ENCODE data around the gene CD200. TPM values are rescaled to one million over a fixed set of nuclear protein-coding genes. Genes with fewer than 3 reads are reported as not detected.
A peak's percentile ranks its signal among the peaks of the same experiment; 100 is the strongest.

CD200 gene
- total RNA-seq, 4 donors from 2014 or later: 1.1 to 4.1 (median 3.6) TPM; not detected in 1

- intact Hi-C loops (cut with DNase I; ENCODE audit: low total_unique reads) (no loop called here), in situ Hi-C loops (cut with MboI; ENCODE audit: low pct_ligation_motif_present in 1 of 4, low pct_unique_long_range_greater_than_20kb in 1 of 4, low sequenced_read_pairs in 3 of 4) (no loop called here)
- DNase-seq: no peak
- peaks cover 0 to 10% (median 0%) of the 10 kb centered on the region in 4 donors for H3K4me1 ChIP-seq
- H3K4me3 ChIP-seq: no peak overlapping the region
- no peak overlapping the region for H3K27ac ChIP-seq
- TF ChIP-seq CTCF (IDR thresholded peaks at IDR 0.05) (no peak), POLR2AphosphoS5 (IDR thresholded peaks at IDR 0.05) (no peak), POLR2A (IDR thresholded peaks at IDR 0.05) (no peak), EP300 (IDR thresholded peaks at IDR 0.05; ENCODE audit: low read depth) (no peak)
- H3K27me3 ChIP-seq: no peaks in the 10 kb centered on the region
- H3K36me3 ChIP-seq: no peaks in the 10 kb centered on the region
- no peaks in the 10 kb centered on the region for H3K9me3 ChIP-seq
- 62 to 68% methylated on average over 2 of the region's 2 CpGs for WGBS, 2 donors (ENCODE audit: low coverage in 1 of 2)
Measured at GRCh38 chr3:112365035-112365434, 32.1 kb downstream of the CD200 start.

DNA sequence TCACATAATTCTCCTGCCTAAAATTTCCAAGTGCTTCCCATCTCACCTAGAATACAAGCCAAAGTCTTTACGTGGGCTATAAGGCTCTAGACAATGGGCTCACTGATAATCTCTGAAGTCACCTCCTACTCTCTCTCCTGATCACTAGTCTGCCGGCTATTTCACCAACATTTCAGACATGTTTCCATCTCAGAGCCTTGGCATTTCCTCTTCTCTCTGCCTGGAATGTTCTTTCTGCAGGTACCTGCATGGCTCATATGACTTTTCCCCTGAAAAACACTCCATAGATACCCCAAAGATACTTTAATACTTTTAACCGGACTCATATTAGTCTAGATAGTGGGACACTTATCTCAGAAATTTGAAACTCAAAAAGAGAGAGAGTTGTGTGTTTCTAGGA is 32.7 kb downstream of the CD200 start:
- 71 to 83% methylated on average over 3 of the region's 3 CpGs for WGBS, 2 donors (ENCODE audit: low coverage in 1 of 2)
- H3K27me3 ChIP-seq: no peaks in the 10 kb centered on the region
- H3K27ac ChIP-seq: no peak overlapping the region
- no peak overlapping the region for H3K4me3 ChIP-seq
- intact Hi-C loops (cut with DNase I; ENCODE audit: low total_unique reads) (no loop called here), in situ Hi-C loops (cut with MboI; ENCODE audit: low pct_ligation_motif_present in 1 of 4, low pct_unique_long_range_greater_than_20kb in 1 of 4, low sequenced_read_pairs in 3 of 4) (no loop called here)
- DNase-seq: no peak
- TF ChIP-seq EP300 (IDR thresholded peaks at IDR 0.05; ENCODE audit: low read depth) (no peak), POLR2A (IDR thresholded peaks at IDR 0.05) (no peak), CTCF (IDR thresholded peaks at IDR 0.05) (no peak), POLR2AphosphoS5 (IDR thresholded peaks at IDR 0.05) (no peak)
- H3K9me3 ChIP-seq: no peaks in the 10 kb centered on the region
- no peaks in the 10 kb centered on the region for H3K36me3 ChIP-seq
- H3K4me1 ChIP-seq: peaks cover 0 to 10% (median 0%) of the 10 kb centered on the region in 4 donors

GRCh38 chr3:112366522-112366921 is 33.6 kb downstream of the CD200 start:
- Histone ChIP-seq H3K36me3 (no peaks in the 10 kb centered on the region), H3K4me1 (peaks cover 0 to 10% (median 0%) of the 10 kb centered on the region in 4 donors), H3K9me3 (no peaks in the 10 kb centered on the region), H3K27me3 (no peaks in the 10 kb centered on the region), H3K4me3 (no peak overlapping the region), H3K27ac (peak overlapping the region in 1 of 4 donors; percentile 8)
- in situ Hi-C loops (cut with MboI; ENCODE audit: low pct_ligation_motif_present in 1 of 4, low pct_unique_long_range_greater_than_20kb in 1 of 4, low sequenced_read_pairs in 3 of 4): no loop called here
- TF ChIP-seq POLR2AphosphoS5 (IDR thresholded peaks at IDR 0.05) (no peak), CTCF (IDR thresholded peaks at IDR 0.05) (no peak), POLR2A (IDR thresholded peaks at IDR 0.05) (no peak), EP300 (IDR thresholded peaks at IDR 0.05; ENCODE audit: low read depth) (no peak)
- intact Hi-C loops (cut with DNase I; ENCODE audit: low total_unique reads): no loop called here
- DNase-seq: no peak
- WGBS, 2 donors (ENCODE audit: low coverage in 1 of 2): 64 to 67% methylated on average over 3 of the region's 3 CpGs

DNA sequence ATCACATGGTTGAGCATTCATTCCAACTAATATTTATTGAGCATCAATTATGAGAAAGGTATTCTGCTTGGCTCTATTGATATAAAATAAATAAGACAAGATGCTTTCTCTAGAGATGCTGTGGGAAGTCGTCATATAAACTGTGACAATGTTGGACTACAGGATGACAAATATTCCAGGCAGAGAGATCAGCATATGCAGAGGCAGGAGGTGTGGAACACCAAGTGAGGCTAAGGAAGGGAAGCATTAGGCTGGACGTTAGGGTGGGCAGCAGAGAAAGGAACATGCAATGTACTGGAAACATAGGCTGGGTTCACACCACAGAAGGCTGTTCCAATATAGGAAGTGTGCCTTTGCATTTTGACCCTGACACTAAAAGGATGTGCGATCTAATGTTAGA is 38.6 kb downstream of the CD200 start:
- no peak for DNase-seq
- in situ Hi-C loops (cut with MboI; ENCODE audit: low pct_ligation_motif_present in 1 of 4, low pct_unique_long_range_greater_than_20kb in 1 of 4, low sequenced_read_pairs in 3 of 4): no loop called here
- Histone ChIP-seq H3K4me1 (no peaks in the 10 kb centered on the region), H3K36me3 (no peaks in the 10 kb centered on the region), H3K27me3 (no peaks in the 10 kb centered on the region), H3K27ac (no peak overlapping the region), H3K9me3 (no peaks in the 10 kb centered on the region), H3K4me3 (no peak overlapping the region)
- WGBS, 2 donors (ENCODE audit: low coverage in 1 of 2): 70 to 76% methylated on average over 3 of the region's 3 CpGs
- intact Hi-C loops (cut with DNase I; ENCODE audit: low total_unique reads): no loop called here
- TF ChIP-seq EP300 (IDR thresholded peaks at IDR 0.05; ENCODE audit: low read depth) (no peak), POLR2A (IDR thresholded peaks at IDR 0.05) (no peak), POLR2AphosphoS5 (IDR thresholded peaks at IDR 0.05) (no peak), CTCF (IDR thresholded peaks at IDR 0.05) (no peak)

Measured in transverse colon (tissue), 4 donors.